Kidney (tissue), 14 donors: Measurements from ENCODE around the gene MYCBP. TPM values are rescaled to one million over a fixed set of nuclear protein-coding genes. Genes with fewer than 3 reads are reported as not detected.

Experiments used
- DNase-seq, 5 donors: peaks; one replicate each; pipeline ENCODE4 v3.0.0-alpha.2; 2013 to 2020
- FAIRE-seq: peaks from 2 replicates; lab custom pipeline; 2012; peaks lifted over from hg19 to GRCh38; lab: Jason Lieb, UNC
- H3K27ac ChIP-seq, 2 donors: one replicate each; pipeline ENCODE4 v1.7.0; 2013; ENCODE audit warnings: low read depth in 2 of 2, low read length in 2 of 2, inconsistent platforms in 1 of 2
- H3K27me3 ChIP-seq: one replicate; pipeline ENCODE4 v1.7.1; 2013; ENCODE audit warnings: low read length, inconsistent platforms; ENCODE audit not compliant: control insufficient read depth, insufficient read depth
- H3K36me3 ChIP-seq, 3 donors: one replicate each; pipeline versions ENCODE4 v1.7.0 to v1.7.1; 2013; ENCODE audit warnings: low read length in 3 of 3, control low read depth in 1 of 3, inconsistent platforms in 1 of 3; ENCODE audit not compliant: insufficient read depth in 3 of 3, control insufficient read depth in 2 of 3
- H3K4me1 ChIP-seq, 3 donors: one replicate each; pipeline versions ENCODE4 v1.7.0 to v1.7.1; 2013; ENCODE audit warnings: low read length in 3 of 3, inconsistent platforms in 1 of 3, low read depth in 1 of 3; ENCODE audit not compliant: control insufficient read depth in 2 of 3, insufficient read depth in 2 of 3
- H3K4me3 ChIP-seq, 3 donors: one replicate each; pipeline versions ENCODE4 v1.7.0 to v1.8.1; 2013; ENCODE audit warnings: low read length in 3 of 3, control low read depth in 1 of 3, inconsistent platforms in 1 of 3
- H3K9ac ChIP-seq, 3 donors: one replicate each; pipeline versions ENCODE4 v1.7.0 to v1.7.1; 2013; ENCODE audit warnings: low read length in 3 of 3, control low read depth in 1 of 3, inconsistent platforms in 1 of 3
- H3K9me3 ChIP-seq, 3 donors: one replicate each; pipeline versions ENCODE4 v1.7.0 to v1.7.1; 2013; ENCODE audit warnings: low read length in 3 of 3, control low read depth in 1 of 3, inconsistent platforms in 1 of 3; ENCODE audit not compliant: control insufficient read depth in 2 of 3, insufficient read depth in 1 of 3
- CTCF ChIP-seq: IDR thresholded peaks from 3 replicates; pipeline ENCODE4 v1.5.1; 2012; ENCODE audit warnings: mild to moderate bottlenecking, moderate library complexity, borderline replicate concordance; ENCODE audit not compliant: insufficient read depth; ENCODE audit errors: extremely low read depth
- intact Hi-C: fragments of 100-400 bp; cut with DNase I; formaldehyde crosslinking; loops from one replicate; pipeline ENCODE4 v1.11.1; 2022
- polyA plus RNA-seq: library from polyadenylated mRNA; stranded (reverse); fragments of 350-450 nt; fragmentation: Illumina TruSeq; extraction: RNeasy Lipid Tissue Mini Kit (QIAGEN cat#74804); gene quantifications from one replicate; pipeline ENCODE4 v1.2.3, GENCODE V29; 2014; ENCODE audit warnings: low read depth, low replicate concordance; ENCODE audit not compliant: insufficient read depth
- total RNA-seq: library from RNA; stranded (reverse); fragmentation: NEBNext Ultra II Directional; extraction: Animal tissue kit (Norgen Biotek cat#: 25700); gene quantifications from one replicate; pipeline ENCODE4 v1.2.1, GENCODE V29; 2021
- donor health status: control.
- donor health status: control.
- donor health status: control.
- donor health status: control.
- donor health status: control.
- donor health status: DM: yes; HTN: yes; CAD: no.
- donor health status: Normal renal cell carcinoma (clear cell type).

The MYCBP gene
- total and polyA plus RNA-seq, 2 donors from 2014 or later, result 20.6 to 31.1 TPM

GRCh38 chr1:38834937-38835827, 38.0 kb downstream of the MYCBP start:
- peak; percentile 84 for TF ChIP-seq CTCF
- intact Hi-C loops, result loop anchor here (10.0 kb wide), 1 partner anchor 800 kb away; no protein-coding TSS in a partner anchor
- H3K36me3 ChIP-seq, result peaks cover 2 to 15% (median 5%) of the 10 kb centered on the region in 3 donors
- H3K4me1 ChIP-seq, result no peaks in the 10 kb centered on the region
- DNase-seq (peak in 4 of 5 donors; percentile 48 to 94 (median 78)), FAIRE-seq (peak; percentile 80)
- H3K4me3 ChIP-seq, result no peak overlapping the region
- H3K9me3 ChIP-seq, result no peaks in the 10 kb centered on the region
- H3K27ac ChIP-seq, result no peak overlapping the region
- H3K9ac ChIP-seq, result no peak overlapping the region
- no peaks in the 10 kb centered on the region for H3K27me3 ChIP-seq

- Histone ChIP-seq H3K27me3 (no peaks in the 10 kb centered on the region), H3K9me3 (no peaks in the 10 kb centered on the region), H3K9ac (no peak overlapping the region), H3K4me3 (no peak overlapping the region), H3K4me1 (no peaks in the 10 kb centered on the region), H3K27ac (no peak overlapping the region), H3K36me3 (peaks cover 2 to 12% (median 4%) of the 10 kb centered on the region in 3 donors)
- DNase-seq, result no peak
- intact Hi-C loops, result loop anchor here (10.0 kb wide), 1 partner anchor 800 kb away; no protein-coding TSS in a partner anchor
- no peak for TF ChIP-seq CTCF
- no peak for FAIRE-seq
Measured at GRCh38 chr1:38834221-38834782, 38.8 kb downstream of the MYCBP start.

DNA sequence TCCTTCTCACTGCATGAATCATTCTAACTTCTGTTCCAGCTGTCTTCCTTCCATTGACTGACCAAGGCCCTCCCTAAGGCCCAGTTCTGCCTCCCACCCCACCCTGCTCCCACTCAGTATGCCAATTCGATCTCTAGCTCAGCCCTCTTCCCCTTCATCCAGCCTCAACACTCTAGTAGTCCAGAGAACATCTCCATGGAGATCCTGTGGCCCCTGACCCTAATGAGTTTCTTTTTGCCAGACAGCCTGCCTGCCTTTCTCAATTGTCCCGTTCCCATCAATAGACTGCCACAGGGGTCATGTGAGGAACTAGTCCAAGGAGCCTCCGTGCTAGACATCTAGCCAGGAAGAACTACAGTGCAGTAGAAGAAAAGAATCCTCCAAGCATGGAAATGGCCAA, 40.0 kb downstream of the MYCBP start:
- H3K36me3 ChIP-seq, result peaks cover 0 to under 1% (median 0%) of the 10 kb centered on the region in 3 donors
- no peaks in the 10 kb centered on the region for H3K9me3 ChIP-seq
- no peak for FAIRE-seq
- TF ChIP-seq CTCF, result no peak
- H3K4me1 ChIP-seq, result no peaks in the 10 kb centered on the region
- H3K9ac ChIP-seq, result no peak overlapping the region
- H3K27ac ChIP-seq, result no peak overlapping the region
- intact Hi-C loops, result loop anchor here (10.0 kb wide), 1 partner anchor 798 kb away; no protein-coding TSS in a partner anchor
- no peak overlapping the region for H3K4me3 ChIP-seq
- H3K27me3 ChIP-seq, result no peaks in the 10 kb centered on the region
- DNase-seq, result no peak
